Measurements from ENCODE around the gene TICAM2.

GRCh38 chr5:115627295-115627865, 25.1 kb upstream of the TICAM2 start:
- TF ChIP-seq YY1 (IDR thresholded peaks at IDR 0.05; ENCODE audit: insufficient read depth, insufficient read length) (no peak), ZNF274 (IDR thresholded peaks at IDR 0.05; ENCODE audit: low read depth, low read length) (no peak), SUZ12 (IDR thresholded peaks at IDR 0.05; ENCODE audit: extremely low read depth, insufficient read depth, insufficient read length) (no peak)

Measured in NT2/D1 (cell line).